Karpas-422 (cell line): ENCODE results near the gene DGKE. TPM values are rescaled to one million over a fixed set of nuclear protein-coding genes. Genes with fewer than 3 reads are reported as not detected.

Experiments used
- DNase-seq: peaks from one replicate; pipeline ENCODE4 v3.0.0-alpha.2; 2015
- H2AFZ ChIP-seq: fragments of 200-600 bp; sonication (generic); 2 replicates; pipeline ENCODE4 v1.6.1; 2014; ENCODE audit warnings: antibody characterized with exemption, low read length, mixed read lengths
- H3K27ac ChIP-seq: fragments of 200-600 bp; sonication (generic); 2 replicates; pipeline ENCODE4 v1.5.1; 2014; ENCODE audit warnings: mild to moderate bottlenecking, low read length, moderate library complexity
- H3K27me3 ChIP-seq: fragments of 200-600 bp; sonication (generic); 2 replicates; pipeline ENCODE4 v1.6.1; 2014; ENCODE audit warnings: low read length, mixed read lengths
- H3K36me3 ChIP-seq: fragments of 200-600 bp; sonication (generic); 2 replicates; pipeline ENCODE4 v1.6.1; 2014; ENCODE audit warnings: low read length, mixed read lengths; ENCODE audit not compliant: insufficient read depth
- H3K4me1 ChIP-seq: fragments of 200-600 bp; sonication (generic); 2 replicates; pipeline ENCODE4 v1.6.1; 2014; ENCODE audit warnings: mild to moderate bottlenecking, low read length, mixed read lengths
- H3K4me2 ChIP-seq: fragments of 200-600 bp; sonication (generic); 2 replicates; pipeline ENCODE4 v1.6.1; 2014; ENCODE audit warnings: low read length, low read depth, mild to moderate bottlenecking; ENCODE audit not compliant: poor library complexity, severe bottlenecking
- H3K4me3 ChIP-seq: fragments of 200-600 bp; sonication (generic); 2 replicates; pipeline ENCODE4 v1.5.1; 2014; ENCODE audit warnings: mild to moderate bottlenecking, antibody characterized with exemption, low read length, mixed read lengths
- H3K79me2 ChIP-seq: fragments of 200-600 bp; sonication (generic); 2 replicates; pipeline ENCODE4 v1.6.1; 2014; ENCODE audit warnings: mild to moderate bottlenecking, low read length, mixed read lengths
- H3K9ac ChIP-seq: fragments of 200-600 bp; sonication (generic); 2 replicates; pipeline ENCODE4 v1.6.0; 2014; ENCODE audit warnings: low read length
- H3K9me2 ChIP-seq: fragments of 200-600 bp; sonication (generic), shearing (Covaris generic); replicated peaks from 2 replicates; pipeline ENCODE4 v1.6.0; 2014; ENCODE audit warnings: mild to moderate bottlenecking, low read length, moderate library complexity; ENCODE audit not compliant: insufficient read depth
- H3K9me3 ChIP-seq: fragments of 300-700, 200-600 bp; sonication (generic); 2 replicates; pipeline ENCODE4 v1.6.1; 2014; ENCODE audit warnings: low read length, mixed read lengths
- H4K20me1 ChIP-seq: fragments of 200-600 bp; sonication (generic); 2 replicates; pipeline ENCODE4 v1.6.1; 2014; ENCODE audit warnings: mild to moderate bottlenecking, antibody characterized with exemption, low read length, low read depth; ENCODE audit not compliant: insufficient read depth
- total RNA-seq: library from RNA; depleted of rRNA; stranded (reverse); fragments of >200 nt; shearing (Covaris generic); gene quantifications from 2 replicates; pipeline ENCODE4 v1.2.3, GENCODE V29; 2014; ENCODE audit warnings: low replicate concordance

DGKE gene
- total RNA-seq, 1 experiment from 2014 or later = 0.30 TPM

DNA sequence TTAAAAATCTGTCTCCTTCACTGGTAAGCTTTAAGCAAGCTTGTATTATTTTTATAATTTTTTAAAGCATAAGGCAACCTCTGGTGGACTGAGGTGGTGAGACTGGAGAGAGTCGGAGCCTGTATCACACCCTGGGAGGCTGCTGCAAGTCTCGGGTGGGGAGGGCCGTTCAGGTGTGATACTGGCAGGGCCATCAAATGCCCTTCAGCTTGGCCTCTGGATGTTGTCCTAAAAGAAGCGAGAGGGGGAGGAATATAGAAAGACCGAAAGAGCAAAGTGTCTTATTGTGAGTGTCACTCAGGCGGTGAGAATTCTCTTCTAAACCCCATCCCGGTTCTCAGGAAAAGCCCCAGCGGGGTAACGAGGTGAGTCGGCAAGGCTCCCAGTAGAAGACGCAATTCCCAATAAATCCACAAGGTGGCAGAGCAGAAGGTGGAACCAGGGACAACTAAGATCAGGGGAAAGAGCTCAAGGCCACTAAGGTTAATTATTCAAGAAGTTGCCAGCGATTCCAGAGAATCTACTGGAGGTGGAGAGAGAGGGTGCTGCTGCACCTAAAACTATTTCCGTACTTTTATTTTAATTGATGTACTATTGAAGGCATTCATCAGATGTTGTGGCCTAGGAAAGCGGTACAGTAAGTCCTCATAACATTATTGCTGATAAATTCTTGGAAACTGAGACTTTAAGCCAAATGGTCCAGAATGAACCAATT lies 14.4 kb upstream of the DGKE start:
- Histone ChIP-seq H3K9me3 (no peaks in the 10 kb centered on the region), H3K27ac (no peak overlapping the region), H3K79me2 (no peaks in the 10 kb centered on the region), H3K27me3 (no peaks in the 10 kb centered on the region), H3K4me2 (no peak overlapping the region), H3K4me1 (peaks cover 24% of the 10 kb centered on the region), H4K20me1 (no peaks in the 10 kb centered on the region), H3K9me2 (no peaks in the 10 kb centered on the region), H3K9ac (no peak overlapping the region), H3K36me3 (no peaks in the 10 kb centered on the region), H2AFZ (peak overlapping the region; percentile 42; the same call in 1 of the 2 replicates), H3K4me3 (no peak overlapping the region)
- peak; percentile 90 for DNase-seq

DNA sequence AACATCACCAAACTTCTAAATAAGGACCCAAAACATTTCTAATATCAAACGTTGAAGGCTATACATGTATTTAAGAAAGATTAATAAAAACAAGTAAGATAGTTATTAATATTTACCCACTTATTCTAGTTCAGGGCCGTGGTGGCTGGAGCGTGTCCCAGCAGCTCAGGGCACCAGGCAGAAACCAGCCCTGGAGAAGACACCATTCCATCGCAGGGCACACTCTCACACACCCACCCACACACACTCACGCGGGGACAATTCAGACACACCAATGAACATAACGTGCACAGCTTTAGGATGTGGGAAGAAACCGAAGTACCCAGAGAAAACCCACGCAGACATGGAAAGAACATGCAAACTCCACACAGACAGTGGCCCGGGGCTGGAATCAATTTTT lies 13.7 kb upstream of the DGKE start:
- no peak overlapping the region for H3K4me2 ChIP-seq
- no peak for DNase-seq
- no peak overlapping the region for H3K9ac ChIP-seq
- H3K27me3 ChIP-seq = no peaks in the 10 kb centered on the region
- H3K4me3 ChIP-seq = no peak overlapping the region
- H3K27ac ChIP-seq = no peak overlapping the region
- H3K9me2 ChIP-seq = no peaks in the 10 kb centered on the region
- H3K79me2 ChIP-seq = no peaks in the 10 kb centered on the region
- H3K9me3 ChIP-seq = no peaks in the 10 kb centered on the region
- H3K4me1 ChIP-seq = peaks cover 24% of the 10 kb centered on the region
- H3K36me3 ChIP-seq = no peaks in the 10 kb centered on the region
- no peak overlapping the region for H2AFZ ChIP-seq
- no peaks in the 10 kb centered on the region for H4K20me1 ChIP-seq

DNA sequence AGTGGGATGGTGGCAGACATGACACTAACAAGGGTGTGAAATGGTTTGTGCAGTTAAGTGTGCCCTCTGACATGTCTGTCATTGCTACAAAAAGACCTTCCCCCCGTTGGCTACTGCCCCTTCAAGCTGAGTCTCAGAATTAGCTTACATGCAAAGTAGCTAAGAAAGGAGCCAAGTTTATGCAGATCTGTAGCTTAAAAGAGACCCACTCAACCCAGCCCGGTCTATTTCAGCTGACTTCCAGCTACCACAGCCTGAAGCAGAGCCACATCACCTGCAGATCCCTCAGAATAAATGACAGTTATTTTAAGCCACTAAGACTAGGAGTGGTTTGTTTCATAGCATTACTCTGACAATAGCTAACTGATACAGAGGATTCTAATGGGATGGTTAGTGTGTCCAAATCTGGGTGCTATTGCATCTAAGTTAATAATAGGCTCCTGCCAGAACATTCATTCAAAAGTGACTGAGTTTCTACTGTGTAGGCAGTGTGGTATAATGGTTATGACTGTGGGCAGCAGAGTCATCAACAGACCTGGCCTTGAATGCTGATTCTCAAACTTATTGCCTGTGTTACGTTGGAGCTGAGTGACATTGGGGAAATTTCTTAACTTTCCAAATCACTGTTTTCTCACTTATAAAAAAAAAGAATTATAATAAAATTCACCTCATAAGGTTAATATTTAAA lies 12.0 kb upstream of the DGKE start:
- Histone ChIP-seq H3K9ac (no peak overlapping the region), H3K9me2 (no peaks in the 10 kb centered on the region), H3K4me2 (peak overlapping the region; percentile 66), H3K36me3 (no peaks in the 10 kb centered on the region), H3K9me3 (no peaks in the 10 kb centered on the region), H2AFZ (peak overlapping the region; percentile 12; the same call in 1 of the 2 replicates), H3K27ac (no peak overlapping the region), H3K27me3 (no peaks in the 10 kb centered on the region), H3K79me2 (no peaks in the 10 kb centered on the region), H4K20me1 (no peaks in the 10 kb centered on the region), H3K4me1 (peaks cover 24% of the 10 kb centered on the region), H3K4me3 (peak overlapping the region; percentile 44)
- DNase-seq = peak; percentile 79

DNA sequence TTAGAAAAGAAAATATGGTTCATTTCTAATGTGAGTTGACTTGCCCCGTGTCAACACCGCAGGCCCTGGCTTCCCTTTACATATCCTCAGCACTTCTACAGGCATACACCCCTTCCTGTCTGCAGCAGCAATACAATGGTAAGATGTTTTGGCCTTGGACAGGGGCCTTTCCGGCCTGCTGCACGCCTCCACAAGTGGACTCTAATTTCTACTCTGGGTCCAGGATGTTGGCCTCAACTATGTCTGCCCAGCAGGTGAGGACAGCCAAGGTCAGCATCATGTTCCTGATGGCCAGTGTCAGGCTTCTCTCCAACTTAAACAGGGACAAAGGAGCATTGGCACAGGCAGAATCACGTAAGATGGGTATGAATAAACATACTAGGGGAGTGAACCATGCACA lies 11.2 kb upstream of the DGKE start:
- Histone ChIP-seq H3K36me3 (no peaks in the 10 kb centered on the region), H3K9me3 (no peaks in the 10 kb centered on the region), H3K27me3 (no peaks in the 10 kb centered on the region), H3K79me2 (no peaks in the 10 kb centered on the region), H3K4me3 (no peak overlapping the region), H3K4me2 (peak overlapping the region; percentile 66), H3K9me2 (no peaks in the 10 kb centered on the region), H3K4me1 (peaks cover 24% of the 10 kb centered on the region), H4K20me1 (no peaks in the 10 kb centered on the region), H3K9ac (no peak overlapping the region), H3K27ac (no peak overlapping the region), H2AFZ (no peak overlapping the region)
- DNase-seq = no peak

DNA sequence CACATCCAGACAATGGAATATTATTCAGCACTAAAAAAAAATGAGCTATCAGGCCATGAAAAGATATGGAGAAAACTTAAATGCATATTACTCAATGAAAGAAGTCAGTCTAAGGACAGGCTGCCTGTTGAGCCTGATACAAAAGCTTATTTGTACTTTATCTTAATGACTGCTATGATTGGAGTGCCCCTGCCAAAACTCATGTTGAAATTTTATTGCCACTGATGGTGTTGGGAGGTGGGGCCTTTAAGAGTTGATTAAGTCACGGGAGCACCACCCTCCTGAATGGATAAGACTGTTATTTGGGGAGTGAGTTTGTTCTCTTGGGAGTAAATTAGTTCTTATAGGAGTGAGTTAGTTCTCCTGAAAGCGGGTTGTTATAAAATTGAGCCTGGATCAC lies 10.1 kb upstream of the DGKE start:
- H3K27me3 ChIP-seq = no peaks in the 10 kb centered on the region
- H3K4me1 ChIP-seq = peaks cover 24% of the 10 kb centered on the region
- H3K9ac ChIP-seq = no peak overlapping the region
- no peak overlapping the region for H2AFZ ChIP-seq
- no peaks in the 10 kb centered on the region for H4K20me1 ChIP-seq
- H3K4me3 ChIP-seq = no peak overlapping the region
- H3K27ac ChIP-seq = no peak overlapping the region
- no peaks in the 10 kb centered on the region for H3K9me2 ChIP-seq
- no peaks in the 10 kb centered on the region for H3K79me2 ChIP-seq
- H3K4me2 ChIP-seq = no peak overlapping the region
- no peaks in the 10 kb centered on the region for H3K36me3 ChIP-seq
- no peak for DNase-seq
- H3K9me3 ChIP-seq = no peaks in the 10 kb centered on the region

DNA sequence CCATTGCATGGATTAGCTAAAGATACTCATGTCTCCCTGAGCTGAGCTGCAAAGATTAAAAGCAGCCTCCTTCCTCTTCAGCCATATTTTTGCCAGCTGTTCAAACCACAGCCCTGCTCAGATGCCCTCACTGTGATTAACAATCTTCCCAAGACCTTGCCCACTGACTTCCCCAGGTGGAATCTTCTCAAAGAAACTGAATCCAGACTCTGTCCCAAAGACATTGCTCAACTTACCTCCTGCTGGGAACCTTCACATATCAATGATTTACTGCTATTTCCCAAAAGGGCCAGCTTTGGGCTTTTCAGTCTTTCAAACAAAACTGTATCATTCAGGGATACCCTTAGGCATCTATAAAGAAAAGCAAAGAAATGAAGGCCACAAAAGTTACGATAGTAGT lies 9.4 kb upstream of the DGKE start:
- Histone ChIP-seq H3K4me3 (no peak overlapping the region), H3K4me1 (peaks cover 23% of the 10 kb centered on the region), H3K9me2 (no peaks in the 10 kb centered on the region), H4K20me1 (no peaks in the 10 kb centered on the region), H3K9me3 (no peaks in the 10 kb centered on the region), H3K9ac (no peak overlapping the region), H3K27me3 (no peaks in the 10 kb centered on the region), H3K4me2 (no peak overlapping the region), H3K79me2 (no peaks in the 10 kb centered on the region), H3K36me3 (no peaks in the 10 kb centered on the region), H2AFZ (no peak overlapping the region), H3K27ac (no peak overlapping the region)
- DNase-seq = no peak

DNA sequence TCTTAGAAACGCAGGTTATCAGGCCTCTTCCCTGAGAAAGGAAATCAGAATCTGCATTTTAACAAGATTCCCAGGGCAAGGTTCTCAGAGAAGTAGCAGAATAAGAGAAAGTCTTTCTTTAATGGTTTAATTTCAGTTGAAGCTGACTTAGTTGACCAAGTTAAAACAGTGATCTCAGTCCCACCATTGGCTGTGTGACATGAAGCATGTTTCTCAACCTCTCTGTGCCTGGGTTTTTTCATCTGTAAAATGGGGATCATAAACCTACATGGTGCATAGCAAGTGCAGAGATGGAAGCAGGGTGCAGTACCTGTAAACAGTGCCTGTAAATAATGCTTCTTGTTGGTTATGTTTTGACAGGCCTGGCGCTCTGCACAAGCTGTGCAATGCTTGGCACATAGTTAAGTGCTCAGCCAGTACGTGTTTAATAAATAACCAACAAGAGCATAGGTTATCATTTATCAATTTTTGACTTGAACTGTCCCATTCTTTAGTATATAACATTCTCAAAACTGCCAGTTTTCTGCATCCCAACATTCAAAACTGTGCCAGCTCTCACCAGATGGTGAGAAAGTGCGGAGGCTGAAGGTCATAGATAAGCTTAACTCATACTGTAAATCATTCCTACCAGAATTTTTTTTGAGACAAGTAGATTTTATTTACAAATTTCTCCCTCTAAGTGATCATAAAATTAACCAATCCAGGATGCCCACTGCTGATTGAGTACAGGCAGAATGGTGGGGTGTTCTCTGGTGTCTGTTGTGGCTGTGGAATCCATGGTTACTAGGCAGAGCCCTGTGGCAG lies 7.1 kb upstream of the DGKE start:
- no peaks in the 10 kb centered on the region for H3K27me3 ChIP-seq
- no peaks in the 10 kb centered on the region for H3K36me3 ChIP-seq
- peaks cover 11% of the 10 kb centered on the region for H3K4me1 ChIP-seq
- no peaks in the 10 kb centered on the region for H4K20me1 ChIP-seq
- H3K9ac ChIP-seq = no peak overlapping the region
- H3K27ac ChIP-seq = no peak overlapping the region
- H2AFZ ChIP-seq = no peak overlapping the region
- H3K79me2 ChIP-seq = no peaks in the 10 kb centered on the region
- no peak overlapping the region for H3K4me3 ChIP-seq
- H3K4me2 ChIP-seq = no peak overlapping the region
- H3K9me2 ChIP-seq = no peaks in the 10 kb centered on the region
- no peaks in the 10 kb centered on the region for H3K9me3 ChIP-seq
- no peak for DNase-seq

DNA sequence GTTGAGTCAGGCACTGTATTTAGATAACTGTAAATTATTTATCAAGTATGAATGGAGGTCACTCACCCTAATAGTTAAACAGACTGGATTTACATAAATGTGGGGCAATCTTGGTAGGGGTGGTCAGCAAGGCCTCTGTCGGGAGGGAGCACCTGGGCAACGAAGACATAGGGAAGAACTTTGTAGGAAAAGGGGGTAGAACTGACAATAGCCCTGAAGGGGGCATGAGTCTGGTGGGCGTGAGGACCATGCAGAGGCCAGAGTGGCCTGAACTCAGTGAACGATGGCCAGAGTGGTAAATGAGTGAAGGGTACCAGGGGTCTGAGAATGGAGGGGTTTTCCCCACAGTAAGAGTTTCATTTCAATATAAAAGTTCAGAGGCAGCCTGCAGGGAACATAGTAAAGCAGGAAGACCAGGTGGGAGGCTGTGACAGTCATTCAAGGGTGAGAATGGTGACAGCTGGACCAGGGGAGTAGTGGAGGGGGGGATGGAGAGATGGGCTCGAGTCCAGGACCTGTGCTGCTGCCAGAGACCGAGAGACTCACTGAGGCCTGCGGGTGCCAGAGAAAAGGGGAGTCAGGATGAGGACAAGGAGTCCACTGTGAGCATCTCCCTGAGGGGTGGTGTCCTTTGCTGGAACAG lies 3.1 kb upstream of the DGKE start:
- no peak overlapping the region for H2AFZ ChIP-seq
- no peak overlapping the region for H3K9ac ChIP-seq
- no peak for DNase-seq
- no peak overlapping the region for H3K4me2 ChIP-seq
- H3K27ac ChIP-seq = no peak overlapping the region
- no peaks in the 10 kb centered on the region for H3K9me3 ChIP-seq
- no peaks in the 10 kb centered on the region for H3K36me3 ChIP-seq
- H4K20me1 ChIP-seq = no peaks in the 10 kb centered on the region
- H3K27me3 ChIP-seq = peaks cover 4% of the 10 kb centered on the region; the same call in 1 of the 2 replicates
- H3K4me3 ChIP-seq = no peak overlapping the region
- H3K79me2 ChIP-seq = no peaks in the 10 kb centered on the region
- H3K9me2 ChIP-seq = no peaks in the 10 kb centered on the region
- H3K4me1 ChIP-seq = peaks cover 34% of the 10 kb centered on the region
